RCC 7860 (cell line): ENCODE data around the gene GPR17.

Experiments
- DNase-seq: peaks from one replicate; pipeline ENCODE4 v3.0.0-alpha.2; 2015; ENCODE audit warnings: low spot score
- FAIRE-seq: peaks from 2 replicates; lab custom pipeline; 2012; peaks lifted over from hg19 to GRCh38; lab: Jason Lieb, UNC

GPR17 gene

GRCh38 chr2:127652786-127653357 lies 6.9 kb downstream of the GPR17 start:
- no peak for FAIRE-seq
- DNase-seq = no peak

GRCh38 chr2:127653421-127654083 lies 7.6 kb downstream of the GPR17 start:
- DNase-seq (no peak), FAIRE-seq (no peak)

- DNase-seq = no peak
- FAIRE-seq = no peak
Observed at GRCh38 chr2:127654084-127654837, 8.3 kb downstream of the GPR17 start.

GRCh38 chr2:127654838-127655175 lies 8.9 kb downstream of the GPR17 start:
- FAIRE-seq = no peak
- no peak for DNase-seq

GRCh38 chr2:127655209-127656073 lies 9.5 kb downstream of the GPR17 start:
- DNase-seq (no peak), FAIRE-seq (no peak)

- FAIRE-seq (no peak), DNase-seq (no peak)
Observed at GRCh38 chr2:127656569-127657231, 10.7 kb downstream of the GPR17 start.

- DNase-seq = no peak
Observed at GRCh38 chr2:127657232-127657595, 11.3 kb downstream of the GPR17 start.

GRCh38 chr2:127658146-127658545 lies 12.2 kb downstream of the GPR17 start:
- no peak for FAIRE-seq
- no peak for DNase-seq

More at GRCh38 chr2:127657232-127657595, 11.3 kb downstream of the GPR17 start:
- FAIRE-seq = no peak

- DNase-seq (no peak), FAIRE-seq (no peak)
Observed at GRCh38 chr2:127658641-127659407, 12.9 kb downstream of the GPR17 start.

- FAIRE-seq (no peak), DNase-seq (no peak)
Observed at GRCh38 chr2:127659408-127660290, 13.7 kb downstream of the GPR17 start.

GRCh38 chr2:127660291-127660578 lies 14.3 kb downstream of the GPR17 start:
- DNase-seq (no peak), FAIRE-seq (no peak)

GRCh38 chr2:127661072-127661649 lies 15.2 kb downstream of the GPR17 start:
- DNase-seq (no peak), FAIRE-seq (no peak)

- DNase-seq = no peak
- no peak for FAIRE-seq
Observed at GRCh38 chr2:127661949-127662510, 16.1 kb downstream of the GPR17 start.

GRCh38 chr2:127662937-127663565 lies 17.1 kb downstream of the GPR17 start:
- FAIRE-seq = no peak

GRCh38 chr2:127663566-127664064 lies 17.7 kb downstream of the GPR17 start:
- DNase-seq = no peak
- FAIRE-seq = no peak

More at GRCh38 chr2:127662937-127663565, 17.1 kb downstream of the GPR17 start:
- no peak for DNase-seq

GRCh38 chr2:127664065-127664894 lies 18.3 kb downstream of the GPR17 start:
- no peak for DNase-seq
- FAIRE-seq = no peak

GRCh38 chr2:127664895-127665225 lies 18.9 kb downstream of the GPR17 start:
- DNase-seq (no peak), FAIRE-seq (no peak)
